ENCODE data around the gene POU2AF3. TPM values are rescaled to one million over a fixed set of nuclear protein-coding genes. Genes with fewer than 3 reads are reported as not detected.

POU2AF3 gene
- total RNA-seq, 1 donor from 2014 or later: 4.2 TPM

DNA sequence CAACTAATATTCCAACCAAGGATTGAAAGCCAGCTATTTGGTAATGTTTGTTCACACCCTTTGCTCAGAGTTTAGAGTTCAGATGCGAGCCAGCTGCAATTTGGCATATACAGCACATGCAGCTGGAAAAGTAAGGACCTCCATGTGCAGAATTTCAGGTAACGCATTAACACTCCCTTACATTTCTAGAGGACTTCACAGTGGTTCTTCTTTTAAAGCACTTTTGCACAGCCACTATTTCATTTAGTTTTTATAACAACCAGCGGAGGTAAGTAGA lies 3.4 kb downstream of the POU2AF3 start:
- H3K27me3 Mint-ChIP-seq: peaks cover 49% of the 10 kb centered on the region

DNA sequence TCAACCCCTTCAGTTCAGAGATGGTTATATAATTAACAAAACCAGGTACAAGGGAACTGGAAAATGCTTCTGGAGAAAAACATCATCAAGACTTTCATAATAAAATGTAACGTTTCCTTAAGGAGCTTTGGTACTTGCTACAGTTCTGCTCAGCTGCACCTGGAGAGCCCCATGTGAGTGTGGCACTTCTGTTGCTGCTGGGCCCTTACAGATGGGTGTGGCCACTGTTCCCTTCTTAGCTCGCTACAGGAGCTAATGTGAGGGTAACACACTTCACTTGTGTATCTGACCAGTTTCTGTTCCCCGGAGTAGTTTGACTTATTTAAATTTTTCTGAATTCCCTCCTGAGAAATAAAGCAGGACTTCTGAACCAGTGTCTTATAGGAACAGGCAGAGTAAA lies 4.0 kb downstream of the POU2AF3 start:
- peaks cover 17% of the 10 kb centered on the region for H3K4me1 Mint-ChIP-seq (ENCODE audit: low read depth)
- TF ChIP-seq, protein P1, sequence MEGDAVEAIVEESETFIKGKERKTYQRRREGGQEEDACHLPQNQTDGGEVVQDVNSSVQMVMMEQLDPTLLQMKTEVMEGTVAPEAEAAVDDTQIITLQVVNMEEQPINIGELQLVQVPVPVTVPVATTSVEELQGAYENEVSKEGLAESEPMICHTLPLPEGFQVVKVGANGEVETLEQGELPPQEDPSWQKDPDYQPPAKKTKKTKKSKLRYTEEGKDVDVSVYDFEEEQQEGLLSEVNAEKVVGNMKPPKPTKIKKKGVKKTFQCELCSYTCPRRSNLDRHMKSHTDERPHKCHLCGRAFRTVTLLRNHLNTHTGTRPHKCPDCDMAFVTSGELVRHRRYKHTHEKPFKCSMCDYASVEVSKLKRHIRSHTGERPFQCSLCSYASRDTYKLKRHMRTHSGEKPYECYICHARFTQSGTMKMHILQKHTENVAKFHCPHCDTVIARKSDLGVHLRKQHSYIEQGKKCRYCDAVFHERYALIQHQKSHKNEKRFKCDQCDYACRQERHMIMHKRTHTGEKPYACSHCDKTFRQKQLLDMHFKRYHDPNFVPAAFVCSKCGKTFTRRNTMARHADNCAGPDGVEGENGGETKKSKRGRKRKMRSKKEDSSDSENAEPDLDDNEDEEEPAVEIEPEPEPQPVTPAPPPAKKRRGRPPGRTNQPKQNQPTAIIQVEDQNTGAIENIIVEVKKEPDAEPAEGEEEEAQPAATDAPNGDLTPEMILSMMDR (IDR thresholded peaks at IDR 0.05; ENCODE audit: unreplicated experiment): no peak
- no peaks in the 10 kb centered on the region for H3K36me3 Mint-ChIP-seq (ENCODE audit: insufficient read depth)
- H3K9me3 Mint-ChIP-seq (ENCODE audit: low read depth): no peaks in the 10 kb centered on the region
- H3K27ac Mint-ChIP-seq: no peak overlapping the region
- DNase-seq (ENCODE audit: low spot score, unreplicated experiment): no peak
- no peak overlapping the region for H3K4me3 Mint-ChIP-seq (ENCODE audit: low read depth)
- peaks cover 48% of the 10 kb centered on the region for H3K27me3 Mint-ChIP-seq

More for the DNA sequence above, 3.4 kb downstream of the POU2AF3 start:
- TF ChIP-seq, protein P1 (IDR thresholded peaks at IDR 0.05; ENCODE audit: unreplicated experiment): no peak
- no peak for DNase-seq (ENCODE audit: low spot score, unreplicated experiment)
- Mint-ChIP-seq H3K9me3 (ENCODE audit: low read depth) (no peaks in the 10 kb centered on the region), H3K27ac (no peak overlapping the region), H3K36me3 (ENCODE audit: insufficient read depth) (no peaks in the 10 kb centered on the region), H3K4me3 (ENCODE audit: low read depth) (no peak overlapping the region), H3K4me1 (ENCODE audit: low read depth) (peaks cover 17% of the 10 kb centered on the region)

- TF ChIP-seq, protein P1 (IDR thresholded peaks at IDR 0.05; ENCODE audit: unreplicated experiment): no peak
- H3K27ac Mint-ChIP-seq: no peak overlapping the region
- H3K4me1 Mint-ChIP-seq (ENCODE audit: low read depth): peaks cover 22% of the 10 kb centered on the region
- no peak overlapping the region for H3K4me3 Mint-ChIP-seq (ENCODE audit: low read depth)
- peaks cover 47% of the 10 kb centered on the region for H3K27me3 Mint-ChIP-seq
- H3K36me3 Mint-ChIP-seq (ENCODE audit: insufficient read depth): no peaks in the 10 kb centered on the region
- no peaks in the 10 kb centered on the region for H3K9me3 Mint-ChIP-seq (ENCODE audit: low read depth)
- DNase-seq (ENCODE audit: low spot score, unreplicated experiment): no peak
Measured at GRCh38 chr11:111303461-111303860, 5.1 kb downstream of the POU2AF3 start.

- TF ChIP-seq, protein P1 (IDR thresholded peaks at IDR 0.05; ENCODE audit: unreplicated experiment): no peak
- DNase-seq (ENCODE audit: low spot score, unreplicated experiment): no peak
- H3K4me1 Mint-ChIP-seq (ENCODE audit: low read depth): peaks cover 31% of the 10 kb centered on the region
- no peaks in the 10 kb centered on the region for H3K36me3 Mint-ChIP-seq (ENCODE audit: insufficient read depth)
- no peak overlapping the region for H3K27ac Mint-ChIP-seq
- no peak overlapping the region for H3K4me3 Mint-ChIP-seq (ENCODE audit: low read depth)
- no peaks in the 10 kb centered on the region for H3K9me3 Mint-ChIP-seq (ENCODE audit: low read depth)
- H3K27me3 Mint-ChIP-seq: peaks cover 47% of the 10 kb centered on the region
Measured at GRCh38 chr11:111305162-111305802, 6.9 kb downstream of the POU2AF3 start.

- peaks cover 47% of the 10 kb centered on the region for H3K27me3 Mint-ChIP-seq
- peaks cover 31% of the 10 kb centered on the region for H3K4me1 Mint-ChIP-seq (ENCODE audit: low read depth)
- H3K27ac Mint-ChIP-seq: no peak overlapping the region
- no peaks in the 10 kb centered on the region for H3K9me3 Mint-ChIP-seq (ENCODE audit: low read depth)
- no peak for DNase-seq (ENCODE audit: low spot score, unreplicated experiment)
- H3K4me3 Mint-ChIP-seq (ENCODE audit: low read depth): no peak overlapping the region
- H3K36me3 Mint-ChIP-seq (ENCODE audit: insufficient read depth): no peaks in the 10 kb centered on the region
- TF ChIP-seq, protein P1 (IDR thresholded peaks at IDR 0.05; ENCODE audit: unreplicated experiment): no peak
Measured at GRCh38 chr11:111305876-111306275, 7.5 kb downstream of the POU2AF3 start.
